Measurements from ENCODE around the gene AP3B1.

Gene AP3B1

DNA sequence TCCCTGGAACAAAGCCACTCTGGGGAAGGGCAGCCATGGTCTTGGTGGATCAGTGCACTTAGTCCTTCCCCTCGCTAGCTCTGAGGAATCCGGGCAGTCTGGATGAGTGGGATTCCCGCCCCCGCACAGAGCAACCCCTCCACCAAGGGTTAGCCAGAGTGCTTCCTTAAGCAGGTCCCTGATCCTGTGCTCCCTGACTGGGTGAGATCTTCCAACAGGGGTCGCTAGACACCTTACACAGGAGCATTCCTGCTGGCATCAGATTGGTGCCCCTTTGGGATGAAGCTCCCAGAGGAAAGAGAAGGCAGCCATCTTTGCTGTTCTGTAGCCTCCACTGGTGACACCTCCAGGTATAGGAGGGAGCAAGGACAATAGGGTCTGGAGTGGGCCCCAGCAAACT, 228.8 kb downstream of the AP3B1 start:
- TF ChIP-seq, protein P1, sequence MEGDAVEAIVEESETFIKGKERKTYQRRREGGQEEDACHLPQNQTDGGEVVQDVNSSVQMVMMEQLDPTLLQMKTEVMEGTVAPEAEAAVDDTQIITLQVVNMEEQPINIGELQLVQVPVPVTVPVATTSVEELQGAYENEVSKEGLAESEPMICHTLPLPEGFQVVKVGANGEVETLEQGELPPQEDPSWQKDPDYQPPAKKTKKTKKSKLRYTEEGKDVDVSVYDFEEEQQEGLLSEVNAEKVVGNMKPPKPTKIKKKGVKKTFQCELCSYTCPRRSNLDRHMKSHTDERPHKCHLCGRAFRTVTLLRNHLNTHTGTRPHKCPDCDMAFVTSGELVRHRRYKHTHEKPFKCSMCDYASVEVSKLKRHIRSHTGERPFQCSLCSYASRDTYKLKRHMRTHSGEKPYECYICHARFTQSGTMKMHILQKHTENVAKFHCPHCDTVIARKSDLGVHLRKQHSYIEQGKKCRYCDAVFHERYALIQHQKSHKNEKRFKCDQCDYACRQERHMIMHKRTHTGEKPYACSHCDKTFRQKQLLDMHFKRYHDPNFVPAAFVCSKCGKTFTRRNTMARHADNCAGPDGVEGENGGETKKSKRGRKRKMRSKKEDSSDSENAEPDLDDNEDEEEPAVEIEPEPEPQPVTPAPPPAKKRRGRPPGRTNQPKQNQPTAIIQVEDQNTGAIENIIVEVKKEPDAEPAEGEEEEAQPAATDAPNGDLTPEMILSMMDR (conservative IDR thresholded peaks at IDR 0.05) = no peak
- H3K27ac ChIP-seq = no peak overlapping the region

DNA sequence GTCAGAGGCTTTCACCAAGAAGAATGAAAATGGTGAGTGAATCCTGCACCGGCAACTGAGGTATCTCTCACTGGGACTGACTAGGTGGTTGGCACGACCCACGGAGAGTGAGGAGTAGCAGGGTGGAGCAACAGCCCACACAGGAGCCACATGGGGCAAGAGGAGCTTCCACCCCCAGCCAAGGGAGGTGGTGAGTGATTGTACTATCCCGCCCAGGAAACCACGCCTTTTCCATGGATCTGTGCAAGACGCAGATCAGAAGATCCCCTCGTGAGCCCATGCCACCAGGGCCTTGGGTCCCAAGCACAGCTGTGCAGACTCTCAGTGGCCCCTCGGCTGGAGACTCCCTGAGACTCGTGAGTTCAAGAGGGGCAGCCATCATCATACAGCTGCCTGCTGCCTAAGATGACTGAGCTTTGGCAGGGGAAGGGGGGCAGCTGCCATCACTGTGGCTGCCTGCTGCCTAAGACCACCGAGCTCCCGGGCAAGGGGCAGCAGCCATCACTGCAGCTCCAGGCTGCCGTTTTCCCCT, 229.5 kb downstream of the AP3B1 start:
- TF ChIP-seq, protein P1 (conservative IDR thresholded peaks at IDR 0.05) = no peak
- no peak overlapping the region for H3K27ac ChIP-seq

DNA sequence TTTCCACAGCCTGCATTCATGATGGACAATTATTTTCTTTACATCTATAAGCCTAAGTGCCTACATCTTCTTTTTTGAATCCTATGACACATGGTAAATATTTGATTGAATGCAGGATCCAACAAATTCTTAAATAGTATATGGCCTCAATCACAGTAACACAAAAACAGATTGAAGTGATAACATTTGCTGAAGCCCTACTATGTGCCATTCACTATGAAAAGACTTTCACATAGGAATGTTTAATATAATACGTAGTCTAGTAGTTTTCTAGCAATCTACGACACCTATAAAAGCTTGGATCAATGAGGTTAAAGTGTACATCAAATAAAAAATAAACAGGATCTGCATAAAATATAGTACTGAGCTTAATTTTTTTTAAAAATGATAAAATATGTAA, 231.0 kb downstream of the AP3B1 start:
- TF ChIP-seq, protein P1 (conservative IDR thresholded peaks at IDR 0.05) = no peak
- no peak overlapping the region for H3K27ac ChIP-seq

DNA sequence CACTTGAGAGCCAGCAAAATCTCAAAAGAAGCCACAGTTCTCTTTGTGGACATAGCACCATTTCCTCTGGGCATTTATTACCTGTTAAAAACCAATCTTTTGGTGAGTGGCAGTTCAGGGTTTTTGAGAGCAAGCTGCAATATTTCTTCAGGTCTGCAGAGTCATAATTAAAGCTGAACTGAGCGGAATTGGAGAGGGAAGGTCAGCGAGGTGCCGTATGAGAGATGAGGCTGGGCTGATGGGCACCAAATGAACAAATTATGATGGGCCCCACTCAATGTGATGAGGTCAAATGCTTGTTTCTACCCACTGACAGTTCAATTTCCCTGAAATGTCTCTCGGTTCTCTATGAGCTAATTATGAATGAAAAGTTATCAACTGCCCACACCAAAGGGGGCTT, 231.9 kb downstream of the AP3B1 start:
- H3K27ac ChIP-seq = no peak overlapping the region
- TF ChIP-seq, protein P1 (conservative IDR thresholded peaks at IDR 0.05) = no peak

DNA sequence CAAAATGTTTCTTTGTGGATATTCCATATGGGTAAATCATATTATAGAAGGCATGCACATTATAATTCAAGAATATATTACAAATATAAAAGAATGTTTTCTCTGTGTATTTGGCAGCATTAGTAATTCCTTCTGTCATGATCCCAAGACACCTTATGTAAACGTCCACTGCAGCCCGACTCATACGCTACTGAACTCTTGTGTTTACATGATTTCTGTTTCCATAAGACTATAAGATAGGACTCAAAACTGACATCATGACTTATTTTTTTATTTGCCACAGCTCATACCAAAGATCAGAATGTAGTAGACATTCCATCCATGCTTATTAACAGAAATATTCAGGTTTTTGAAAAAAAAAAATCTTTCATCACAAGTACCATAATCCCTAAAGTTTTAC, 234.1 kb downstream of the AP3B1 start:
- H3K27ac ChIP-seq = no peak overlapping the region
- TF ChIP-seq, protein P1 (conservative IDR thresholded peaks at IDR 0.05) = no peak

DNA sequence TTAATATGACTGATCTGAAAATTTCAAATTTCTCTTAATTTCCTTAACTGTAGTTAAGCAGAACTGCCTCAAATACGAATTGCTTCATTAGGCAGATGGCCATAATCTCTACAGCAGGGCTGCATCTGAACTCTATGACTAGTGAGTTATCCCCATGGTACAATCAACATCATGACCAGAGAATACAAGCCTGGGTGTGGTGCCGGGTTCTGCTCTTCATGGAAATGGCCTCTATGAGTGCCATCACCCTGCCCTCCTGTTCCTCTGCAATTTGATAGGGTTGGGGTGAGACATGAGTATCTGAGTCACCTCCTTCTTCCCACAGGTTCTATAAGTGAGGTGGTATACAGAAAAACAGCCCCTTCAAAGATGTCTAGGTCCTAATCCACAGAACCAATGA, 235.9 kb downstream of the AP3B1 start:
- TF ChIP-seq, protein P1 (conservative IDR thresholded peaks at IDR 0.05) = no peak
- H3K27ac ChIP-seq = no peak overlapping the region

DNA sequence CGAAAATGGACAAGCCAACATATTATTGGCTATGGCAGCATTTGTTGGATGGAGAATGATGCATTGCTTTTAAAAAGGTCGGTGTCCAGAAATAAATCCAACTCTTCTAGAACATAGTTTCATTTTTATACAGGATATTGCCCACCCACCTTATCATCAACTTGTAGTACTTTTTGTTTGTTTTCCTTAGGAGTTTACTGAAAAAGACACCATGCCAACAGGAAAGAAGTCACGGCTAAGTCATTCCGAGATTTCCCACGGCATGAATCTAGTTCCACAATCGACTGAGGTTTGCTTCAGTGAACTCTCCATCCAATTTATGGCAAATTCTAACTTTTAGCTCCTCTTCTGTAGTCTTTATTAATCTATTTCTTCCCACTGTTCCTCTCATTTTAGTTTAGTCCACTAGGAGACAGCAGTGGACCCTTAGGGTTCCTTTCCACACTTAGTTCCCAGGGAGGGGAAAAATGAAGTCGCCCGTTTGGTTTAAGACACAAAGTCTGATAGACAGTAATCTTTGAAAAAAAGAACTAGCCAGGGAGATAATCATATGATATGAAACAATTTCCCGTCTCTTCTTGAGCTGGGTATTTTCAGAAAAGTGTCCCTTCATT, 237.5 kb downstream of the AP3B1 start:
- no peak overlapping the region for H3K27ac ChIP-seq
- TF ChIP-seq, protein P1 (conservative IDR thresholded peaks at IDR 0.05) = peak; percentile 34; the same call in 1 of the 2 replicates
